Mesendoderm (in vitro differentiated cells): ENCODE results near the gene NCOR1. TPM values are rescaled to one million over a fixed set of nuclear protein-coding genes. Genes with fewer than 3 reads are reported as not detected.
A peak's percentile ranks its signal among the peaks of the same experiment; 100 is the strongest.

Experiments
- DNase-seq: peaks from one replicate; pipeline ENCODE4 v3.0.0; 2013
- H2AK5ac ChIP-seq: 2 replicates; pipeline ENCODE4 v1.6.1; 2013; ENCODE audit warnings: low read length, inconsistent platforms
- H2BK120ac ChIP-seq: 2 replicates; pipeline ENCODE4 v1.6.1; 2013; ENCODE audit warnings: low read depth, mild to moderate bottlenecking, low read length, moderate library complexity, mixed read lengths
- H2BK15ac ChIP-seq: replicated peaks from 2 replicates; pipeline ENCODE4 v1.6.1; 2013; ENCODE audit warnings: low read depth, mild to moderate bottlenecking, moderate library complexity
- H2BK5ac ChIP-seq: 2 replicates; pipeline ENCODE4 v1.6.1; 2013; ENCODE audit warnings: low read length, inconsistent platforms
- H3K18ac ChIP-seq: 2 replicates; pipeline ENCODE4 v1.6.1; 2013; ENCODE audit warnings: mild to moderate bottlenecking, low read length, mixed read lengths
- H3K23ac ChIP-seq: one replicate; pipeline ENCODE4 v1.6.1; 2013; ENCODE audit warnings: low read length
- H3K27ac ChIP-seq: 2 replicates; pipeline ENCODE4 v1.5.1; 2013; ENCODE audit warnings: low read depth, mild to moderate bottlenecking, inconsistent platforms, low read length, moderate library complexity
- H3K27me3 ChIP-seq: 2 replicates; pipeline ENCODE4 v1.6.1; 2013; ENCODE audit warnings: low read length, control low read depth, mild to moderate bottlenecking, inconsistent platforms; ENCODE audit not compliant: insufficient read depth, poor library complexity
- H3K36me3 ChIP-seq: 2 replicates; pipeline ENCODE4 v1.6.1; 2013; ENCODE audit warnings: low read length, inconsistent platforms; ENCODE audit not compliant: control insufficient read depth, insufficient read depth
- H3K4ac ChIP-seq: one replicate; pipeline ENCODE4 v1.6.1; 2013; ENCODE audit warnings: low read depth, mild to moderate bottlenecking, low read length, moderate library complexity
- H3K4me1 ChIP-seq: 2 replicates; pipeline ENCODE4 v1.6.1; 2013; ENCODE audit warnings: low read depth, low read length, inconsistent platforms; ENCODE audit not compliant: control insufficient read depth
- H3K4me2 ChIP-seq: 2 replicates; pipeline ENCODE4 v1.6.1; 2013; ENCODE audit warnings: low read length
- H3K4me3 ChIP-seq: 2 replicates; pipeline ENCODE4 v1.5.1; 2013; ENCODE audit warnings: mild to moderate bottlenecking, low read length
- H3K56ac ChIP-seq: one replicate; pipeline ENCODE4 v1.6.1; 2013; ENCODE audit warnings: low read length
- H3K79me1 ChIP-seq: 2 replicates; pipeline ENCODE4 v1.6.1; 2013; ENCODE audit warnings: low read length, inconsistent platforms
- H3K79me2 ChIP-seq: 2 replicates; pipeline ENCODE4 v1.6.1; 2013; ENCODE audit warnings: mild to moderate bottlenecking, low read length; ENCODE audit not compliant: control insufficient read depth, insufficient read depth
- H3K9ac ChIP-seq: 2 replicates; pipeline ENCODE4 v1.6.1; 2013; ENCODE audit warnings: low read length, inconsistent platforms
- H4K5ac ChIP-seq: one replicate; pipeline ENCODE4 v1.6.1; 2013; ENCODE audit warnings: low read length
- H4K8ac ChIP-seq: one replicate; pipeline ENCODE4 v1.6.1; 2013; ENCODE audit warnings: low read depth, mild to moderate bottlenecking, control low read depth, low read length, moderate library complexity
- WGBS: extraction: QIAGEN DNeasy Blood & Tissue Kit; methylation state at CpG from one replicate; pipeline ENCODE4 v1.1.7; 2013; ENCODE audit warnings: low lambda C conversion rate, missing lambda C conversion rate; ENCODE audit not compliant: insufficient coverage; ENCODE audit errors: extremely low coverage; 5-methylcytosine and 5-hydroxymethylcytosine counted together
- polyA plus RNA-seq, 2 experiments: library from polyadenylated mRNA; stranded (reverse); fragments of 200-250 nt; gene quantifications; one replicate each; pipeline ENCODE4 v1.2.3, GENCODE V29; 2013

NCOR1 gene
- polyA plus RNA-seq (2013, experiment 1 of 2): 71.2 TPM
- polyA plus RNA-seq (2013, experiment 2 of 2): 74.7 TPM

- Histone ChIP-seq H3K56ac (peak within 1 kb of the TSS; percentile 97), H3K4ac (peak within 1 kb of the TSS; percentile 98), H3K36me3 (no peaks in the 10 kb centered on the region)
These were observed at the start of gene NCOR1 for GRCh38 chr17:16215273-16215964. Gene NCOR1 (minus strand): TSS chr17:16215534. CDS start chr17:16194569, 20,965 bp downstream.

GRCh38 chr17:16262201-16262600 is 46.9 kb upstream of the NCOR1 start:
- H3K4ac ChIP-seq: no peak overlapping the region
- H2BK15ac ChIP-seq: no peak overlapping the region
- WGBS: no CpG with 5 or more reads among the region's 4 CpGs

More at GRCh38 chr17:16215273-16215964, at the start of gene NCOR1:
- no CpG with 5 or more reads among the region's 82 CpGs for WGBS
- Histone ChIP-seq H2BK120ac (peak within 1 kb of the TSS; percentile 69), H3K4me3 (peak within 1 kb of the TSS; percentile 81), H2BK5ac (peak within 1 kb of the TSS; percentile 51), H4K5ac (no peak within 1 kb of the TSS), H3K27me3 (no peaks in the 10 kb centered on the region), H3K27ac (peak within 1 kb of the TSS; percentile 88), H3K79me1 (peaks cover 1% of the 10 kb centered on the region), H3K79me2 (peaks cover 51% of the 10 kb centered on the region), H3K4me1 (peaks cover 2% of the 10 kb centered on the region), H2AK5ac (no peak within 1 kb of the TSS), H2BK15ac (no peak within 1 kb of the TSS), H3K4me2 (peak within 1 kb of the TSS; percentile 98), H4K8ac (no peak within 1 kb of the TSS), H3K23ac (peak within 1 kb of the TSS; percentile 74), H3K18ac (peak within 1 kb of the TSS; percentile 97), H3K9ac (peak within 1 kb of the TSS; percentile 94)
- peak; percentile 97 for DNase-seq

DNA sequence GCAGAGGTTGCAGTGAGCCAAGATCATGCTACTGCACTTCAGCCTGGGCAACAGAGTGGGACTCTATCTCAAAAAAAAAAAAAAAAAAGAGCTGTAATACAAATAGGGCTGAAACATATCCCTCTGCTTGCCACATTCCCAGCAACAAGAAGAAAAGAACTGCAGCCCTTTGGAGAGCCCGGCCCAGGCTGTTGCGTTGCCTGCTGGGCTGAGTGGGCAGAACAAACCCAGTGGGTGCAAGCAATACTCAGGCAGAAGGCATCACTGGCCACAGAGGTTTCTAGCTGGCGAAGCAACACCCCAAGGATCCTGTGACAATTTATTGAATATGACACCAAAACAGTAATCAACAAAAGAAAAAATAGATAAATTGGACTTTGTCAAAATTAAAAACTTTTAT is 45.7 kb upstream of the NCOR1 start:
- H3K9ac ChIP-seq: no peak overlapping the region
- no peak overlapping the region for H4K8ac ChIP-seq
- H3K18ac ChIP-seq: no peak overlapping the region
- no peak overlapping the region for H2BK120ac ChIP-seq
- H3K4me2 ChIP-seq: no peak overlapping the region
- no peaks in the 10 kb centered on the region for H3K4me1 ChIP-seq
- H2BK15ac ChIP-seq: no peak overlapping the region
- H2AK5ac ChIP-seq: no peak overlapping the region
- no peaks in the 10 kb centered on the region for H3K79me1 ChIP-seq
- no peak overlapping the region for H3K4me3 ChIP-seq
- no peak overlapping the region for H2BK5ac ChIP-seq
- no peak overlapping the region for H4K5ac ChIP-seq
- H3K56ac ChIP-seq: no peak overlapping the region
- H3K27ac ChIP-seq: no peak overlapping the region
- no peak overlapping the region for H3K4ac ChIP-seq
- no peaks in the 10 kb centered on the region for H3K27me3 ChIP-seq
- H3K23ac ChIP-seq: no peak overlapping the region
- no peaks in the 10 kb centered on the region for H3K79me2 ChIP-seq
- H3K36me3 ChIP-seq: no peaks in the 10 kb centered on the region
- no CpG with 5 or more reads among the region's 3 CpGs for WGBS
- no peak for DNase-seq

More at GRCh38 chr17:16262201-16262600, 46.9 kb upstream of the NCOR1 start:
- H4K5ac ChIP-seq: no peak overlapping the region
- H2BK120ac ChIP-seq: no peak overlapping the region
- no peaks in the 10 kb centered on the region for H3K36me3 ChIP-seq
- no peak overlapping the region for H4K8ac ChIP-seq
- no peak overlapping the region for H3K56ac ChIP-seq
- no peak overlapping the region for H3K23ac ChIP-seq
- no peaks in the 10 kb centered on the region for H3K27me3 ChIP-seq
- no peak overlapping the region for H3K4me2 ChIP-seq
- no peak for DNase-seq
- H2BK5ac ChIP-seq: no peak overlapping the region
- H3K27ac ChIP-seq: no peak overlapping the region
- H3K79me1 ChIP-seq: no peaks in the 10 kb centered on the region
- no peak overlapping the region for H3K9ac ChIP-seq
- H3K4me1 ChIP-seq: no peaks in the 10 kb centered on the region
- H2AK5ac ChIP-seq: no peak overlapping the region
- H3K18ac ChIP-seq: no peak overlapping the region
- no peak overlapping the region for H3K4me3 ChIP-seq
- no peaks in the 10 kb centered on the region for H3K79me2 ChIP-seq

- no peak overlapping the region for H3K23ac ChIP-seq
- no CpG with 5 or more reads among the region's 6 CpGs for WGBS
- H3K79me1 ChIP-seq: no peaks in the 10 kb centered on the region
- no peak overlapping the region for H2BK15ac ChIP-seq
- no peak overlapping the region for H4K8ac ChIP-seq
- H2AK5ac ChIP-seq: no peak overlapping the region
- no peak overlapping the region for H3K18ac ChIP-seq
- H3K4me3 ChIP-seq: no peak overlapping the region
- DNase-seq: no peak
- H3K56ac ChIP-seq: no peak overlapping the region
- H2BK5ac ChIP-seq: no peak overlapping the region
- H3K4me1 ChIP-seq: peaks cover 3% of the 10 kb centered on the region
- no peak overlapping the region for H3K27ac ChIP-seq
- no peak overlapping the region for H3K4me2 ChIP-seq
- H3K4ac ChIP-seq: no peak overlapping the region
- H3K9ac ChIP-seq: no peak overlapping the region
- no peaks in the 10 kb centered on the region for H3K27me3 ChIP-seq
- H3K36me3 ChIP-seq: no peaks in the 10 kb centered on the region
- H3K79me2 ChIP-seq: no peaks in the 10 kb centered on the region
- H2BK120ac ChIP-seq: no peak overlapping the region
- no peak overlapping the region for H4K5ac ChIP-seq
These were observed 44.6 kb upstream of the NCOR1 start for GRCh38 chr17:16259926-16260325.

- Histone ChIP-seq H4K5ac (no peak overlapping the region), H3K27ac (no peak overlapping the region), H3K18ac (no peak overlapping the region), H3K4ac (no peak overlapping the region), H3K4me1 (peaks cover 3% of the 10 kb centered on the region), H3K79me1 (no peaks in the 10 kb centered on the region), H3K4me3 (no peak overlapping the region), H4K8ac (no peak overlapping the region), H3K27me3 (no peaks in the 10 kb centered on the region), H3K9ac (no peak overlapping the region), H2BK15ac (no peak overlapping the region), H2BK5ac (no peak overlapping the region), H3K36me3 (no peaks in the 10 kb centered on the region), H2AK5ac (no peak overlapping the region), H2BK120ac (no peak overlapping the region), H3K23ac (no peak overlapping the region), H3K56ac (no peak overlapping the region), H3K79me2 (no peaks in the 10 kb centered on the region), H3K4me2 (no peak overlapping the region)
- WGBS: no CpG with 5 or more reads among the region's 1 CpG
- no peak for DNase-seq
These were observed 43.6 kb upstream of the NCOR1 start for GRCh38 chr17:16258901-16259300.
